HL-60 (cell line): Measurements from ENCODE around the gene ANO9.

ENCODE experiments used
- DNase-seq, 2 experiments: peaks; one replicate each; pipeline ENCODE4 v3.0.0-alpha.2; 2010 to 2020; ENCODE audit warnings: low read depth in 1 of 2, low spot score in 1 of 2
- H3K27ac ChIP-seq: fragments of 250-450 bp; sonication (Bioruptor Pico); replicated peaks from 2 replicates; pipeline ENCODE4 v1.5.1; 2020; ENCODE audit warnings: mild to moderate bottlenecking, moderate library complexity
- H3K27me3 ChIP-seq: fragments of 250-450 bp; sonication (Bioruptor Pico); 2 replicates; pipeline ENCODE4 v1.5.1; 2021; ENCODE audit warnings: mild to moderate bottlenecking, moderate library complexity; ENCODE audit not compliant: insufficient read depth, poor library complexity, severe bottlenecking
- H3K4me3 ChIP-seq: replicated peaks from 2 replicates; pipeline ENCODE4 v1.5.1; 2011; ENCODE audit warnings: mild to moderate bottlenecking, control low read depth, low read length; ENCODE audit not compliant: insufficient read depth
- CTCF ChIP-seq: IDR thresholded peaks from one replicate; pipeline ENCODE4 v1.5.1; 2011; ENCODE audit warnings: low read length, control low read depth, inconsistent platforms; ENCODE audit not compliant: insufficient read depth
- GABPA ChIP-seq: IDR thresholded peaks from 2 replicates; pipeline ENCODE4 v1.6.1; 2012; ENCODE audit warnings: low read depth
- POLR2AphosphoS5 ChIP-seq: IDR thresholded peaks from 2 replicates; pipeline ENCODE4 v1.6.1; 2012; ENCODE audit warnings: low read depth
- REST ChIP-seq: IDR thresholded peaks from 2 replicates; pipeline ENCODE4 v1.6.1; 2012; ENCODE audit warnings: low read depth; ENCODE audit not compliant: insufficient replicate concordance
- SPI1 ChIP-seq: IDR thresholded peaks from 2 replicates; pipeline ENCODE4 v1.6.1; 2012; ENCODE audit warnings: low read depth, mild to moderate bottlenecking, borderline replicate concordance

ANO9 gene

GRCh38 chr11:394858-395655, 46.8 kb downstream of the ANO9 start:
- Histone ChIP-seq H3K27ac (no peak overlapping the region), H3K27me3 (peaks cover 9% of the 10 kb centered on the region), H3K4me3 (no peak overlapping the region)
- DNase-seq, result no peak
- TF ChIP-seq POLR2AphosphoS5 (no peak), REST (no peak), CTCF (no peak), GABPA (no peak), SPI1 (no peak)

DNA sequence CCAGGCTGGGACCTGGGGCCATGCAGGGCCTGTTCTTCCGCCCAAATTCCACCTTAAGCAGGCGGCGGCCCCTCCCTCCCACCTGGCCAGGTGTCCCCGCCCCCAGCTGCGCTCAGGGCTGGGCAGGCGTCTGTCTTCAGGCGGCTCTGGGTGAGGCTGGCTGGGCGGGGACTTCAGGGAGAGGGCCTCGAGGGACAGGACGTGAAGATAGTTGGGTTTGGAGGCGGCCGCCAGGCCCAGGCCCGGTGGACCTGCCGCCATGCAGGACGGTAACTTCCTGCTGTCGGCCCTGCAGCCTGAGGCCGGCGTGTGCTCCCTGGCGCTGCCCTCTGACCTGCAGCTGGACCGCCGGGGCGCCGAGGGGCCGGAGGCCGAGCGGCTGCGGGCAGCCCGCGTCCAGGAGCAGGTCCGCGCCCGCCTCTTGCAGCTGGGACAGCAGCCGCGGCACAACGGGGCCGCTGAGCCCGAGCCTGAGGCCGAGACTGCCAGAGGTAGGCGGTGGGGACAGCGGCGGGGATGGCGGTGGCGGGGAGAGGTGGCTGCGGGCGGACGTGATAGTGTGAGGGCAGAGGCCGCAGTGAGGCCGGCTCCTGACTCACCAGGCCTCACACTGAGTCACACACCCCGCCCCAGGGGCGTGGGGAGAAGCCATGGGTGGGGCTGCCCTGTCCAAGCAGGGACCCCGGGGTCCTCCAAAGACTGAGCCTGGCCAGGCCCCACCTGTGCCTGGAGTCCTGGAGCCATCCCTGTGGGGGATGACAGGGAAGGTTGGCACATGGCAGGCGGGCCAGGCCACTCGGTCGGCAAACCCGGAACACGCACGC, 47.6 kb downstream of the ANO9 start, which contains the start of gene PKP3:
PKP3 (plus strand) TSS at position 176 of the 824 bp plus-strand sequence; CDS start at position 260, 84 bp downstream.
- Histone ChIP-seq H3K4me3 (no peak within 1 kb of the TSS), H3K27me3 (peaks cover 9% of the 10 kb centered on the region), H3K27ac (no peak within 1 kb of the TSS)
- DNase-seq, result no peak
- TF ChIP-seq SPI1 (no peak), GABPA (no peak), REST (no peak), CTCF (no peak), POLR2AphosphoS5 (no peak)

DNA sequence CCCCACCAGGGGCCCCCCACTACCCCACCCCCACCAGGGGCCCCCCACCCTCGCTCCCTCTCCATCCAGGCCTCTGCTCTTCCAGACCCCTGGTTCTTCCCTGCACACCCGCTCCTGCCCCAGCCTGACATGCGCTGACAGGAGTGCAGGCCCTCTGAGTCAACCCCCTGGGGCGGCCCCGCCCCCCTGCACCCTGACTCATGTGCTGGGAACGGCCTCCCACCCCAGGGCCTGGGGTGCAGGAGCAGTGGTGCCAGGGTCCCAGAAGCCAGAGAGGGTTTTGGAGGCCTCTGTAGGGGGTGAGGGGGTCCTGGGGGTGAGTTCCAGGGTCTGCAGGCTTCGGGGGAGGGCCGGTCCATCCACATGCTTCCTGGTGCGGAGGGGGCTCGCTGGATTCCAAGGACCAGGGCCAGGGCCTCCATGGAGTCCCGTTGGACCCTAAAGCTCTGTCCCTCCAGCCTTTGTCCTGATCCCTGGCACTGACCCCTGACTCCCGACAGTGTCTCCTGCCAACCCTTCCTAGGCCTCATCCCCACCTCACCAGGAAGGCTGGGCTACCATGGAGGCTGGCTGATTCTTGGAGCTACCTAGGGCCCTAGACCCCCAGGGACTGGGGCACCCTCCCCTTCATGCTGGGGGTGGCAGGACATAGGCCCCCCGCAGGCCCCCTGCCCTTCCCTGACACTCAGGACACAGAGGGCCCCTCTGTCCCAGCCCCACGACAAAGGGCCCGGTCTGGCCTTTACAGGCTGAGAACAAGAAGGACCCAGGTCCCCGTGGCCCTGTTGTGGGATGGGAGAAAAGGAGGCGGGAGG, 48.4 kb downstream of the ANO9 start:
- no peak for DNase-seq
- no peak for TF ChIP-seq REST
- TF ChIP-seq GABPA, result no peak
- TF ChIP-seq SPI1, result no peak
- no peak for TF ChIP-seq CTCF
- no peak for TF ChIP-seq POLR2AphosphoS5
- Histone ChIP-seq H3K27ac (no peak overlapping the region), H3K27me3 (peaks cover 9% of the 10 kb centered on the region), H3K4me3 (no peak overlapping the region)
